HepG2 (cell line): ENCODE data around the gene TLR9. TPM values are rescaled to one million over a fixed set of nuclear protein-coding genes. Genes with fewer than 3 reads are reported as not detected.

Source experiments
- BRCA1 ChIP-seq: sonication (generic); formaldehyde crosslinking; IDR thresholded peaks from 2 replicates; pipeline ENCODE4 v1.4.0; 2020; ENCODE audit warnings: missing genetic modification reagents
- CEBPB ChIP-seq: IDR thresholded peaks from 2 replicates; pipeline ENCODE4 v1.6.1; 2011; ENCODE audit warnings: low read depth, low read length, improper control_type of control experiment, borderline replicate concordance
- CEBPG ChIP-seq: IDR thresholded peaks from 2 replicates; pipeline ENCODE4 v1.6.1; 2016
- FOSL2 ChIP-seq: sonication (generic); formaldehyde crosslinking; IDR thresholded peaks from 2 replicates; pipeline ENCODE4 v1.4.0; 2020; ENCODE audit warnings: missing genetic modification reagents
- FOXC1 ChIP-seq: sonication (generic); formaldehyde crosslinking; IDR thresholded peaks from 2 replicates; pipeline ENCODE4 v1.8.0; 2022; ENCODE audit warnings: mild to moderate bottlenecking, missing genetic modification reagents, borderline replicate concordance
- GABPB1 ChIP-seq: IDR thresholded peaks from 2 replicates; pipeline ENCODE4 v1.6.1; 2016; ENCODE audit warnings: mild to moderate bottlenecking, missing genetic modification reagents, moderate library complexity, missing compliant biosample characterization
- GATAD2A ChIP-seq: IDR thresholded peaks from 2 replicates; pipeline ENCODE4 v1.6.1; 2016
- HOXD1 ChIP-seq: sonication (generic); formaldehyde crosslinking; IDR thresholded peaks from 2 replicates; pipeline ENCODE4 v1.5.0; 2020; ENCODE audit warnings: missing genetic modification reagents
- KDM5B ChIP-seq: sonication (generic); formaldehyde crosslinking; IDR thresholded peaks from 2 replicates; pipeline ENCODE4 v1.4.0; 2020; ENCODE audit warnings: missing genetic modification reagents, mild to moderate bottlenecking, borderline replicate concordance
- KLF11 ChIP-seq: IDR thresholded peaks from 2 replicates; pipeline ENCODE4 v1.6.1; 2016; ENCODE audit warnings: missing compliant biosample characterization
- NAIF1 ChIP-seq: sonication (generic); formaldehyde crosslinking; IDR thresholded peaks from 2 replicates; pipeline ENCODE4 v1.5.0; 2020; ENCODE audit warnings: mild to moderate bottlenecking, missing genetic modification reagents, borderline replicate concordance
- NFE2 ChIP-seq: sonication (generic); formaldehyde crosslinking; IDR thresholded peaks from 2 replicates; pipeline ENCODE4 v1.4.0; 2020; ENCODE audit warnings: missing genetic modification reagents
- PHB2 ChIP-seq: fragments of 450-650 bp; IDR thresholded peaks from 2 replicates; pipeline ENCODE4 v1.6.1; 2018; ENCODE audit not compliant: partially characterized antibody
- SIN3A ChIP-seq: IDR thresholded peaks from 2 replicates; pipeline ENCODE4 v1.6.1; 2011; ENCODE audit warnings: low read depth, mild to moderate bottlenecking, control low read depth, low read length, borderline replicate concordance
- SNAPC5 ChIP-seq: sonication (generic); formaldehyde crosslinking; IDR thresholded peaks from 2 replicates; pipeline ENCODE4 v1.8.1; 2023; ENCODE audit warnings: mild to moderate bottlenecking, missing genetic modification reagents, borderline replicate concordance
- SSRP1 ChIP-seq: IDR thresholded peaks from 2 replicates; pipeline ENCODE4 v1.6.1; 2016; ENCODE audit warnings: control low read depth
- ZBTB1 ChIP-seq: sonication (generic); formaldehyde crosslinking; IDR thresholded peaks from 2 replicates; pipeline ENCODE4 v1.4.0; 2020; ENCODE audit warnings: missing genetic modification reagents, borderline replicate concordance
- ZNF30 ChIP-seq: sonication (generic); formaldehyde crosslinking; IDR thresholded peaks from 2 replicates; pipeline ENCODE4 v1.5.0; 2020; ENCODE audit warnings: mild to moderate bottlenecking, missing genetic modification reagents
- ZNF432 ChIP-seq: sonication (generic); formaldehyde crosslinking; IDR thresholded peaks from 2 replicates; pipeline ENCODE4 v1.5.0; 2020; ENCODE audit warnings: missing genetic modification reagents, mild to moderate bottlenecking, borderline replicate concordance
- ZNF672 ChIP-seq: sonication (generic); formaldehyde crosslinking; IDR thresholded peaks from 2 replicates; pipeline ENCODE4 v1.8.1; 2022; ENCODE audit warnings: missing genetic modification reagents
- ZNF766 ChIP-seq: sonication (generic); formaldehyde crosslinking; IDR thresholded peaks from 2 replicates; pipeline ENCODE4 v1.5.0; 2020; ENCODE audit warnings: missing genetic modification reagents, borderline replicate concordance
- ZZZ3 ChIP-seq: sonication (generic); formaldehyde crosslinking; IDR thresholded peaks from 2 replicates; pipeline ENCODE4 v1.4.0; 2020; ENCODE audit warnings: missing genetic modification reagents, mild to moderate bottlenecking, borderline replicate concordance
- polyA plus RNA-seq, 8 experiments: library from polyadenylated mRNA; depleted of rRNA in 3 of 8; stranded (reverse) in 7 of 8; unstranded in 1 of 8; fragments of >200 nt; fragmentation: Illumina TruSeq in 4 of 8; extraction: Trizol in 4 of 8; gene quantifications; 2 replicates each; pipeline versions ENCODE4 v1.2.1 to v1.2.3, GENCODE V29; 2011 to 2016; ENCODE audit warnings: low read depth in 4 of 8, missing spikeins in 1 of 8, mixed read lengths in 1 of 8; ENCODE audit not compliant: insufficient read depth in 1 of 8
- total RNA-seq, 5 experiments: library from RNA; depleted of rRNA; stranded (reverse); fragments of >200 nt; fragmentation: Illumina TruSeq; extraction: Trizol; gene quantifications; 2 replicates each; pipeline ENCODE4 v1.2.3, GENCODE V29; 2016; ENCODE audit warnings: low read depth in 1 of 5
- TF ChIP-seq, protein P1 (sequence below): sonication (generic); formaldehyde crosslinking; conservative IDR thresholded peaks from 2 replicates; pipeline ENCODE4 v1.4.0; 2020; ENCODE audit warnings: mild to moderate bottlenecking, missing genetic modification reagents, moderate library complexity
- TF ChIP-seq, protein P2 (sequence below): sonication (generic); formaldehyde crosslinking; IDR thresholded peaks from 2 replicates; pipeline ENCODE4 v1.4.0; 2020; ENCODE audit warnings: missing genetic modification reagents, borderline replicate concordance
- TF ChIP-seq, protein P3 (sequence below): sonication (generic); formaldehyde crosslinking; IDR thresholded peaks from 2 replicates; pipeline ENCODE4 v1.4.0; 2020; ENCODE audit warnings: missing genetic modification reagents; ENCODE audit errors: not compliant biosample characterization

The TLR9 gene
- total and polyA plus RNA-seq, 2 of the 13 experiments (the other 11 are each of a cell fraction or from before 2014, with no cell fraction given) = not detected

GRCh38 chr3:52225452-52226228, at the start of gene TLR9 (continued):
- TF ChIP-seq, protein P1, sequence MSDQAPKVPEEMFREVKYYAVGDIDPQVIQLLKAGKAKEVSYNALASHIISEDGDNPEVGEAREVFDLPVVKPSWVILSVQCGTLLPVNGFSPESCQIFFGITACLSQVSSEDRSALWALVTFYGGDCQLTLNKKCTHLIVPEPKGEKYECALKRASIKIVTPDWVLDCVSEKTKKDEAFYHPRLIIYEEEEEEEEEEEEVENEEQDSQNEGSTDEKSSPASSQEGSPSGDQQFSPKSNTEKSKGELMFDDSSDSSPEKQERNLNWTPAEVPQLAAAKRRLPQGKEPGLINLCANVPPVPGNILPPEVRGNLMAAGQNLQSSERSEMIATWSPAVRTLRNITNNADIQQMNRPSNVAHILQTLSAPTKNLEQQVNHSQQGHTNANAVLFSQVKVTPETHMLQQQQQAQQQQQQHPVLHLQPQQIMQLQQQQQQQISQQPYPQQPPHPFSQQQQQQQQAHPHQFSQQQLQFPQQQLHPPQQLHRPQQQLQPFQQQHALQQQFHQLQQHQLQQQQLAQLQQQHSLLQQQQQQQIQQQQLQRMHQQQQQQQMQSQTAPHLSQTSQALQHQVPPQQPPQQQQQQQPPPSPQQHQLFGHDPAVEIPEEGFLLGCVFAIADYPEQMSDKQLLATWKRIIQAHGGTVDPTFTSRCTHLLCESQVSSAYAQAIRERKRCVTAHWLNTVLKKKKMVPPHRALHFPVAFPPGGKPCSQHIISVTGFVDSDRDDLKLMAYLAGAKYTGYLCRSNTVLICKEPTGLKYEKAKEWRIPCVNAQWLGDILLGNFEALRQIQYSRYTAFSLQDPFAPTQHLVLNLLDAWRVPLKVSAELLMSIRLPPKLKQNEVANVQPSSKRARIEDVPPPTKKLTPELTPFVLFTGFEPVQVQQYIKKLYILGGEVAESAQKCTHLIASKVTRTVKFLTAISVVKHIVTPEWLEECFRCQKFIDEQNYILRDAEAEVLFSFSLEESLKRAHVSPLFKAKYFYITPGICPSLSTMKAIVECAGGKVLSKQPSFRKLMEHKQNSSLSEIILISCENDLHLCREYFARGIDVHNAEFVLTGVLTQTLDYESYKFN (CRISPR knock-in tag) = no peak
- TF ChIP-seq ZNF672 = no peak
- TF ChIP-seq FOSL2 (CRISPR knock-in tag) = 0 out of 2 replicates have a peak, but pooled peaks have one; percentile 16
- TF ChIP-seq SSRP1 (CRISPR knock-in tag) = no peak
- TF ChIP-seq PHB2 = no peak
- TF ChIP-seq ZNF766 (CRISPR knock-in tag) = no peak
- no peak for TF ChIP-seq ZNF30 (CRISPR knock-in tag)
- peak; percentile 30; the same call in 1 of the 2 replicates for TF ChIP-seq KDM5B (CRISPR knock-in tag)
- TF ChIP-seq GATAD2A (CRISPR knock-in tag) = peak; percentile 27; the same call in 1 of the 2 replicates
- TF ChIP-seq KLF11 (CRISPR knock-in tag) = no peak
- TF ChIP-seq, protein P2, sequence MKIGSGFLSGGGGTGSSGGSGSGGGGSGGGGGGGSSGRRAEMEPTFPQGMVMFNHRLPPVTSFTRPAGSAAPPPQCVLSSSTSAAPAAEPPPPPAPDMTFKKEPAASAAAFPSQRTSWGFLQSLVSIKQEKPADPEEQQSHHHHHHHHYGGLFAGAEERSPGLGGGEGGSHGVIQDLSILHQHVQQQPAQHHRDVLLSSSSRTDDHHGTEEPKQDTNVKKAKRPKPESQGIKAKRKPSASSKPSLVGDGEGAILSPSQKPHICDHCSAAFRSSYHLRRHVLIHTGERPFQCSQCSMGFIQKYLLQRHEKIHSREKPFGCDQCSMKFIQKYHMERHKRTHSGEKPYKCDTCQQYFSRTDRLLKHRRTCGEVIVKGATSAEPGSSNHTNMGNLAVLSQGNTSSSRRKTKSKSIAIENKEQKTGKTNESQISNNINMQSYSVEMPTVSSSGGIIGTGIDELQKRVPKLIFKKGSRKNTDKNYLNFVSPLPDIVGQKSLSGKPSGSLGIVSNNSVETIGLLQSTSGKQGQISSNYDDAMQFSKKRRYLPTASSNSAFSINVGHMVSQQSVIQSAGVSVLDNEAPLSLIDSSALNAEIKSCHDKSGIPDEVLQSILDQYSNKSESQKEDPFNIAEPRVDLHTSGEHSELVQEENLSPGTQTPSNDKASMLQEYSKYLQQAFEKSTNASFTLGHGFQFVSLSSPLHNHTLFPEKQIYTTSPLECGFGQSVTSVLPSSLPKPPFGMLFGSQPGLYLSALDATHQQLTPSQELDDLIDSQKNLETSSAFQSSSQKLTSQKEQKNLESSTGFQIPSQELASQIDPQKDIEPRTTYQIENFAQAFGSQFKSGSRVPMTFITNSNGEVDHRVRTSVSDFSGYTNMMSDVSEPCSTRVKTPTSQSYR (CRISPR knock-in tag) = 0 out of 2 replicates have a peak, but pooled peaks have one; percentile 21
- no peak for TF ChIP-seq ZZZ3 (CRISPR knock-in tag)
- peak; percentile 51 for TF ChIP-seq GABPB1
- TF ChIP-seq, protein P3, sequence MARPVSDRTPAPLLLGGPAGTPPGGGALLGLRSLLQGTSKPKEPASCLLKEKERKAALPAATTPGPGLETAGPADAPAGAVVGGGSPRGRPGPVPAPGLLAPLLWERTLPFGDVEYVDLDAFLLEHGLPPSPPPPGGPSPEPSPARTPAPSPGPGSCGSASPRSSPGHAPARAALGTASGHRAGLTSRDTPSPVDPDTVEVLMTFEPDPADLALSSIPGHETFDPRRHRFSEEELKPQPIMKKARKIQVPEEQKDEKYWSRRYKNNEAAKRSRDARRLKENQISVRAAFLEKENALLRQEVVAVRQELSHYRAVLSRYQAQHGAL = no peak
- TF ChIP-seq HOXD1 (CRISPR knock-in tag) = no peak
- TF ChIP-seq NFE2 (CRISPR knock-in tag) = no peak
- TF ChIP-seq NAIF1 = no peak
- TF ChIP-seq CEBPB = peak; percentile 1; the same call in 1 of the 2 replicates
- no peak for TF ChIP-seq FOXC1 (CRISPR knock-in tag)
- no peak for TF ChIP-seq SNAPC5
- no peak for TF ChIP-seq ZBTB1 (CRISPR knock-in tag)
- TF ChIP-seq CEBPG = peak; percentile 35; the same call in 1 of the 2 replicates
- no peak for TF ChIP-seq BRCA1 (CRISPR knock-in tag)
- no peak for TF ChIP-seq ZNF432 (CRISPR knock-in tag)
- TF ChIP-seq SIN3A = no peak
